Neural cell (in vitro differentiated cells): ENCODE data around the gene TBX4. TPM values are rescaled to one million over a fixed set of nuclear protein-coding genes. Genes with fewer than 3 reads are reported as not detected.

Experiments
- H2AFZ ChIP-seq: fragments of 200-600, 300-800 bp; sonication (generic), shearing (Covaris generic); 2 replicates; pipeline ENCODE4 v1.6.0; 2014; ENCODE audit warnings: low read depth, mild to moderate bottlenecking, antibody characterized with exemption, low read length, moderate library complexity
- H3F3A ChIP-seq: fragments of 200-600 bp; shearing (Covaris generic); 2 replicates; pipeline ENCODE4 v1.6.1; 2016; ENCODE audit warnings: mild to moderate bottlenecking, moderate library complexity, mixed read lengths, antibody characterized with exemption, low read length; ENCODE audit not compliant: insufficient read depth, poor library complexity, severe bottlenecking
- H3K27ac ChIP-seq: fragments of 200-600, 300-800 bp; sonication (generic), shearing (Covaris generic); 2 replicates; pipeline ENCODE4 v1.5.1; 2014; ENCODE audit warnings: mild to moderate bottlenecking, low read length, moderate library complexity
- H3K27me3 ChIP-seq: fragments of 300-800, 200-600 bp; sonication (generic), shearing (Covaris generic); 2 replicates; pipeline ENCODE4 v1.6.0; 2014; ENCODE audit warnings: mild to moderate bottlenecking, low read depth, low read length, moderate library complexity; ENCODE audit not compliant: insufficient read depth
- H3K36me3 ChIP-seq: fragments of 300-800, 200-600 bp; sonication (generic), shearing (Covaris generic); 2 replicates; pipeline ENCODE4 v1.5.1; 2014; ENCODE audit warnings: mild to moderate bottlenecking, antibody characterized with exemption, low read length, moderate library complexity; ENCODE audit not compliant: insufficient read depth
- H3K4me2 ChIP-seq: fragments of 300-800, 200-600 bp; sonication (generic), shearing (Covaris generic); 2 replicates; pipeline ENCODE4 v1.6.0; 2014; ENCODE audit warnings: mild to moderate bottlenecking, low read length
- H3K4me3 ChIP-seq: fragments of 300-800, 200-600 bp; sonication (generic), shearing (Covaris generic); 2 replicates; pipeline ENCODE4 v1.5.1; 2014; ENCODE audit warnings: mild to moderate bottlenecking, low read length, moderate library complexity
- H3K79me2 ChIP-seq: fragments of 200-600 bp; shearing (Covaris generic); replicated peaks from 2 replicates; pipeline ENCODE4 v1.6.0; 2014; ENCODE audit warnings: mild to moderate bottlenecking, low read length, moderate library complexity; ENCODE audit not compliant: insufficient read depth
- H3K9ac ChIP-seq: fragments of 300-800, 200-600 bp; sonication (generic), shearing (Covaris generic); 2 replicates; pipeline ENCODE4 v1.6.1; 2016; ENCODE audit warnings: mild to moderate bottlenecking, low read length, mixed read lengths
- H3K9me2 ChIP-seq: fragments of 200-600 bp; shearing (Covaris generic); 2 replicates; pipeline ENCODE4 v1.6.1; 2016; ENCODE audit warnings: mild to moderate bottlenecking, low read length, mixed read lengths; ENCODE audit not compliant: insufficient read depth
- H3K9me3 ChIP-seq: fragments of 200-600, 300-800 bp; sonication (generic), shearing (Covaris generic); 2 replicates; pipeline ENCODE4 v1.6.1; 2016; ENCODE audit warnings: mild to moderate bottlenecking, mixed run types, low read length, moderate library complexity, mixed read lengths
- H4K20me1 ChIP-seq: fragments of 200-600 bp; shearing (Covaris generic); 2 replicates; pipeline ENCODE4 v1.6.1; 2016; ENCODE audit warnings: mild to moderate bottlenecking, mixed run types; ENCODE audit not compliant: insufficient read depth
- CTCF ChIP-seq: fragments of 450-650 bp; IDR thresholded peaks from 2 replicates; pipeline ENCODE4 v1.5.1; 2014; ENCODE audit warnings: antibody characterized with exemption, mild to moderate bottlenecking, moderate library complexity; ENCODE audit not compliant: poor library complexity, severe bottlenecking
- EP300 ChIP-seq: fragments of 450-650 bp; conservative IDR thresholded peaks from 2 replicates; pipeline ENCODE4 v1.6.1; 2014; ENCODE audit warnings: antibody characterized with exemption, mild to moderate bottlenecking, moderate library complexity; ENCODE audit not compliant: poor library complexity, severe bottlenecking
- EZH2 ChIP-seq: fragments of 200-600, 300-800 bp; shearing (Covaris generic), sonication (generic); IDR thresholded peaks from 2 replicates; pipeline ENCODE4 v1.6.1; 2014; ENCODE audit warnings: antibody characterized with exemption, low read length, borderline replicate concordance, mild to moderate bottlenecking; ENCODE audit not compliant: insufficient read depth, poor library complexity, severe bottlenecking
- MXI1 ChIP-seq: fragments of 450-650 bp; conservative IDR thresholded peaks from 2 replicates; pipeline ENCODE4 v1.6.1; 2014; ENCODE audit warnings: antibody characterized with exemption, mild to moderate bottlenecking; ENCODE audit not compliant: poor library complexity, severe bottlenecking
- POLR2AphosphoS5 ChIP-seq: IDR thresholded peaks from 2 replicates; pipeline ENCODE4 v1.6.1; 2012
- RAD21 ChIP-seq: fragments of 450-650 bp; conservative IDR thresholded peaks from 2 replicates; pipeline ENCODE4 v1.6.1; 2014; ENCODE audit warnings: antibody characterized with exemption, mild to moderate bottlenecking, moderate library complexity
- REST ChIP-seq: IDR thresholded peaks from 2 replicates; pipeline ENCODE4 v1.6.1; 2012; ENCODE audit warnings: borderline replicate concordance
- SMC3 ChIP-seq: fragments of 450-650 bp; conservative IDR thresholded peaks from 2 replicates; pipeline ENCODE4 v1.6.1; 2014; ENCODE audit warnings: antibody characterized with exemption, mild to moderate bottlenecking, moderate library complexity; ENCODE audit not compliant: poor library complexity
- TAF1 ChIP-seq: IDR thresholded peaks from 2 replicates; pipeline ENCODE4 v1.6.1; 2012; ENCODE audit warnings: low read depth
- polyA plus RNA-seq: library from polyadenylated mRNA; depleted of rRNA; stranded (reverse); fragments of >200 nt; gene quantifications from 2 replicates; pipeline ENCODE4 v1.2.3, GENCODE V29; 2014

Gene TBX4
- polyA plus RNA-seq, 1 donor from 2014 or later: not detected

- no peaks in the 10 kb centered on the region for H3K9me2 ChIP-seq
- H3K9me3 ChIP-seq: peaks cover 3% of the 10 kb centered on the region
- no peaks in the 10 kb centered on the region for H3F3A ChIP-seq
- peaks cover 100% of the 10 kb centered on the region for H3K27me3 ChIP-seq
- H3K4me3 ChIP-seq: no peak overlapping the region
- H3K36me3 ChIP-seq: no peaks in the 10 kb centered on the region
- H3K4me2 ChIP-seq: no peak overlapping the region
- no peak overlapping the region for H3K27ac ChIP-seq
- no peaks in the 10 kb centered on the region for H4K20me1 ChIP-seq
- H3K79me2 ChIP-seq: no peaks in the 10 kb centered on the region
- H2AFZ ChIP-seq: no peak overlapping the region
- TF ChIP-seq EZH2: no peak
- TF ChIP-seq MXI1: no peak
- no peak for TF ChIP-seq SMC3
- no peak for TF ChIP-seq RAD21
- TF ChIP-seq EP300: no peak
- H3K9ac ChIP-seq: no peak overlapping the region
Observed at GRCh38 chr17:61458421-61459141, 6.4 kb downstream of the TBX4 start.

- Histone ChIP-seq H3K9me3 (peaks cover 3% of the 10 kb centered on the region), H3K27me3 (peaks cover 99% of the 10 kb centered on the region), H3K79me2 (no peaks in the 10 kb centered on the region), H3K4me2 (no peak overlapping the region), H3K9me2 (no peaks in the 10 kb centered on the region), H4K20me1 (no peaks in the 10 kb centered on the region), H3K4me3 (no peak overlapping the region), H3K27ac (no peak overlapping the region), H2AFZ (no peak overlapping the region), H3F3A (no peaks in the 10 kb centered on the region), H3K9ac (no peak overlapping the region), H3K36me3 (no peaks in the 10 kb centered on the region)
- TF ChIP-seq EP300 (no peak), TAF1 (no peak)
Observed at GRCh38 chr17:61459142-61459809, 7.1 kb downstream of the TBX4 start.

GRCh38 chr17:61459939-61460718 is 7.9 kb downstream of the TBX4 start:
- TF ChIP-seq EZH2 (no peak), POLR2AphosphoS5 (no peak), SMC3 (no peak), MXI1 (no peak), REST (no peak), CTCF (no peak), RAD21 (no peak), TAF1 (no peak), EP300 (no peak)
- no peaks in the 10 kb centered on the region for H3F3A ChIP-seq
- H3K27ac ChIP-seq: no peak overlapping the region
- H3K9ac ChIP-seq: no peak overlapping the region
- no peak overlapping the region for H3K4me2 ChIP-seq
- H3K4me3 ChIP-seq: no peak overlapping the region
- H3K9me3 ChIP-seq: peaks cover 3% of the 10 kb centered on the region
- peaks cover 93% of the 10 kb centered on the region for H3K27me3 ChIP-seq
- H3K79me2 ChIP-seq: no peaks in the 10 kb centered on the region
- no peaks in the 10 kb centered on the region for H4K20me1 ChIP-seq
- H2AFZ ChIP-seq: no peak overlapping the region
- no peaks in the 10 kb centered on the region for H3K36me3 ChIP-seq
- no peaks in the 10 kb centered on the region for H3K9me2 ChIP-seq
